Adrenal gland (tissue), 12 donors: ENCODE results near the gene CREBL2. TPM values are rescaled to one million over a fixed set of nuclear protein-coding genes. Genes with fewer than 3 reads are reported as not detected.

Experiments
- DNase-seq, 7 donors: peaks; one replicate each; pipeline ENCODE4 v3.0.0-alpha.2; 2019 to 2020
- H3K27ac ChIP-seq, 5 donors: fragments of 200-600 bp; sonication (generic) in 4 of 5; 1 replicate in 3 of 5; 2 replicates in 2 of 5; pipeline versions ENCODE4 v1.5.1 to v1.8.0; 2016 to 2020; ENCODE audit warnings: mild to moderate bottlenecking in 1 of 5
- H3K27me3 ChIP-seq: fragments of 200-600 bp; 2 replicates; pipeline ENCODE4 v1.8.0; 2021
- H3K36me3 ChIP-seq, 2 donors: fragments of 200-600 bp; replicated peaks in 1 of 2; 1 replicate in 1 of 2; 2 replicates in 1 of 2; pipeline versions ENCODE4 v1.5.1 to v1.8.0; 2018 to 2022
- H3K4me1 ChIP-seq, 2 donors: fragments of 200-600 bp; replicated peaks in 1 of 2; 1 replicate in 1 of 2; 2 replicates in 1 of 2; pipeline versions ENCODE4 v1.5.1 to v1.8.0; 2018 to 2021
- H3K4me3 ChIP-seq, 4 donors: fragments of 200-600 bp; sonication (generic) in 3 of 4; one replicate each; pipeline ENCODE4 v1.5.1; 2016 to 2018
- H3K9me3 ChIP-seq, 3 donors: fragments of 200-600 bp; sonication (generic) in 1 of 3; replicated peaks in 1 of 3; 1 replicate in 2 of 3; 2 replicates in 1 of 3; pipeline versions ENCODE4 v1.5.1 to v1.8.0; 2016 to 2021
- POLR2A ChIP-seq, 2 donors: fragments of 450-650 bp; IDR thresholded peaks; one replicate each; pipeline ENCODE4 v1.6.1; 2017; ENCODE audit warnings: antibody characterized with exemption in 2 of 2, mild to moderate bottlenecking in 2 of 2, moderate library complexity in 1 of 2
- WGBS, 4 donors: extraction: QIAGEN DNeasy Blood & Tissue Kit in 2 of 4; methylation state at CpG; one replicate each; pipeline versions ENCODE4 v1.1.5 to v1.1.7; 2013 to 2017; 5-methylcytosine and 5-hydroxymethylcytosine counted together
- intact Hi-C, 2 donors: fragments of 100-400 bp; cut with DNase I; formaldehyde crosslinking; loops; one replicate each; pipeline versions ENCODE4 v1.14.1 to v1.15.0; 2022 to 2023
- polyA plus RNA-seq, 3 donors: library from polyadenylated mRNA; stranded (reverse); fragments of 200-250 nt in 2 of 3; fragments of 350-450 nt in 1 of 3; fragmentation: Illumina TruSeq in 1 of 3; extraction: RNeasy Lipid Tissue Mini Kit (QIAGEN cat#74804) in 1 of 3; gene quantifications; one replicate each; pipeline ENCODE4 v1.2.3, GENCODE V29; 2013 to 2014
- total RNA-seq, 9 donors: library from RNA; depleted of rRNA in 4 of 9; stranded (reverse); fragments of >200 nt in 4 of 9; fragments of 120-200 nt in 1 of 9; fragmentation: NEBNext Ultra II Directional in 1 of 9; extraction: Animal tissue kit (Norgen Biotek cat#: 25700) in 1 of 9; gene quantifications; one replicate each; pipeline versions ENCODE4 v1.1.0 to v1.2.4, GENCODE V29; 2013 to 2023
- TF ChIP-seq, protein P1 (sequence below), 6 experiments: fragments of 450-650 bp in 4 of 6; fragments of 200-600 bp in 2 of 6; sonication (generic) in 1 of 6; IDR thresholded peaks; 1 replicate in 5 of 6; 2 replicates in 1 of 6; pipeline versions ENCODE4 v1.5.1 to v1.8.0; 2016 to 2021; ENCODE audit warnings: antibody characterized with exemption in 6 of 6, mild to moderate bottlenecking in 2 of 6, moderate library complexity in 1 of 6
- donor health status: healthy with polysubstance abuse.
- donor health status: Bipolar disorder and iron deficiency.
- donor health status: DM: yes; HTN: yes; CAD: no.
- donor health status: DM: no; HTN: no; CAD: no.
- donor health status: DM: no; HTN: no; CAD: no.
- donor health status: DM: yes; HTN: yes; CAD: no.

CREBL2 gene
- total and polyA plus RNA-seq, 12 donors, result 41.5 to 357 (median 141) TPM

- peak overlapping the region in 3 of 5 donors; percentile 37 to 87 (median 75) for H3K27ac ChIP-seq
- TF ChIP-seq, protein P1, sequence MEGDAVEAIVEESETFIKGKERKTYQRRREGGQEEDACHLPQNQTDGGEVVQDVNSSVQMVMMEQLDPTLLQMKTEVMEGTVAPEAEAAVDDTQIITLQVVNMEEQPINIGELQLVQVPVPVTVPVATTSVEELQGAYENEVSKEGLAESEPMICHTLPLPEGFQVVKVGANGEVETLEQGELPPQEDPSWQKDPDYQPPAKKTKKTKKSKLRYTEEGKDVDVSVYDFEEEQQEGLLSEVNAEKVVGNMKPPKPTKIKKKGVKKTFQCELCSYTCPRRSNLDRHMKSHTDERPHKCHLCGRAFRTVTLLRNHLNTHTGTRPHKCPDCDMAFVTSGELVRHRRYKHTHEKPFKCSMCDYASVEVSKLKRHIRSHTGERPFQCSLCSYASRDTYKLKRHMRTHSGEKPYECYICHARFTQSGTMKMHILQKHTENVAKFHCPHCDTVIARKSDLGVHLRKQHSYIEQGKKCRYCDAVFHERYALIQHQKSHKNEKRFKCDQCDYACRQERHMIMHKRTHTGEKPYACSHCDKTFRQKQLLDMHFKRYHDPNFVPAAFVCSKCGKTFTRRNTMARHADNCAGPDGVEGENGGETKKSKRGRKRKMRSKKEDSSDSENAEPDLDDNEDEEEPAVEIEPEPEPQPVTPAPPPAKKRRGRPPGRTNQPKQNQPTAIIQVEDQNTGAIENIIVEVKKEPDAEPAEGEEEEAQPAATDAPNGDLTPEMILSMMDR (IDR thresholded peaks at IDR 0.05), result no peak
- TF ChIP-seq POLR2A (IDR thresholded peaks at IDR 0.05), result no peak
- no peaks in the 10 kb centered on the region for H3K9me3 ChIP-seq
- peak in 1 of 7 donors; percentile 8 for DNase-seq
- peaks cover 27 to 46% of the 10 kb centered on the region in 2 donors for H3K4me1 ChIP-seq
- 84 to 91% (median 88%) methylated on average over 4 of the region's 4 CpGs for WGBS, 4 donors
- H3K27me3 ChIP-seq, result no peaks in the 10 kb centered on the region
- intact Hi-C loops, result no loop called here
- no peaks in the 10 kb centered on the region for H3K36me3 ChIP-seq
- no peak overlapping the region for H3K4me3 ChIP-seq
Measured at GRCh38 chr12:12582193-12582881, 29.3 kb upstream of the CREBL2 start.

GRCh38 chr12:12582895-12583303 is 28.8 kb upstream of the CREBL2 start:
- Histone ChIP-seq H3K27ac (peak overlapping the region; percentile 24 to 87 (median 41)), H3K36me3 (no peaks in the 10 kb centered on the region), H3K4me3 (no peak overlapping the region), H3K4me1 (peaks cover 27 to 49% of the 10 kb centered on the region in 2 donors), H3K27me3 (no peaks in the 10 kb centered on the region), H3K9me3 (no peaks in the 10 kb centered on the region)
- peak in 4 of 7 donors; percentile 40 to 77 (median 63) for DNase-seq
- 33 to 44% (median 40%) methylated on average over 6 of the region's 6 CpGs for WGBS, 4 donors
- TF ChIP-seq, protein P1 (IDR thresholded peaks at IDR 0.05), result no peak
- TF ChIP-seq POLR2A (IDR thresholded peaks at IDR 0.05), result no peak
- intact Hi-C loops, result no loop called here

- Histone ChIP-seq H3K9me3 (no peaks in the 10 kb centered on the region), H3K4me1 (peaks cover 27 to 49% of the 10 kb centered on the region in 2 donors), H3K27me3 (no peaks in the 10 kb centered on the region), H3K27ac (peak overlapping the region in 4 of 5 donors; percentile 23 to 87 (median 73)), H3K4me3 (no peak overlapping the region), H3K36me3 (no peaks in the 10 kb centered on the region)
- no peak for DNase-seq
- 73 to 77% (median 75%) methylated on average over 5 of the region's 5 CpGs for WGBS, 4 donors
- intact Hi-C loops, result no loop called here
- TF ChIP-seq, protein P1 (IDR thresholded peaks at IDR 0.05), result no peak
- TF ChIP-seq POLR2A (IDR thresholded peaks at IDR 0.05), result no peak
Measured at GRCh38 chr12:12583510-12584178, 28.0 kb upstream of the CREBL2 start.

GRCh38 chr12:12585115-12585863 is 26.4 kb upstream of the CREBL2 start:
- intact Hi-C loops, result no loop called here
- Histone ChIP-seq H3K4me1 (peaks cover 27 to 49% of the 10 kb centered on the region in 2 donors), H3K36me3 (no peaks in the 10 kb centered on the region), H3K27ac (peak overlapping the region; percentile 40 to 87 (median 59)), H3K9me3 (no peaks in the 10 kb centered on the region), H3K4me3 (no peak overlapping the region), H3K27me3 (no peaks in the 10 kb centered on the region)
- peak in 5 of 7 donors; percentile 45 to 68 (median 61) for DNase-seq
- TF ChIP-seq POLR2A (IDR thresholded peaks at IDR 0.05), result no peak
- TF ChIP-seq, protein P1 (IDR thresholded peaks at IDR 0.05), result no peak
- 37 to 49% (median 42%) methylated on average over 2 of the region's 2 CpGs for WGBS, 4 donors
